Stimulated activated CD8-positive, alpha-beta memory T cell treated with anti-CD3 and anti-CD28 coated beads, Interleukin-15, amount 100 ng/mL, for 48 hours (primary cell): ENCODE results near the gene ALOX12B.

Experiments
- DNase-seq, 2 donors: peaks; one replicate each; pipeline ENCODE4 v3.0.0-alpha.2; 2020; ENCODE audit warnings: low read depth in 2 of 2

Gene ALOX12B

GRCh38 chr17:8087075-8087951 is at the start of gene ALOX12B:
Gene ALOX12B (minus strand): TSS chr17:8087716. CDS start chr17:8087442, 274 bp downstream.
- no peak for DNase-seq

GRCh38 chr17:8133941-8134340 is 46.4 kb upstream of the ALOX12B start:
- DNase-seq: no peak

- no peak for DNase-seq
Observed at GRCh38 chr17:8133399-8133798, 45.9 kb upstream of the ALOX12B start.

- DNase-seq: no peak
Observed at GRCh38 chr17:8131844-8132441, 44.4 kb upstream of the ALOX12B start.

GRCh38 chr17:8128125-8128784 is 40.7 kb upstream of the ALOX12B start:
- no peak for DNase-seq

GRCh38 chr17:8126491-8127066 is 39.1 kb upstream of the ALOX12B start:
- peak; percentile 42 to 47 for DNase-seq

GRCh38 chr17:8125947-8126490 is 38.5 kb upstream of the ALOX12B start:
- no peak for DNase-seq

- DNase-seq: peak; percentile 73 to 79
Observed at GRCh38 chr17:8125154-8125946, 37.8 kb upstream of the ALOX12B start.

GRCh38 chr17:8124350-8125153 is 37.0 kb upstream of the ALOX12B start:
- no peak for DNase-seq

GRCh38 chr17:8123695-8124349 is 36.3 kb upstream of the ALOX12B start, which contains the start of gene HES7:
Gene HES7 (minus strand): TSS chr17:8124106. CDS start chr17:8124084, 22 bp downstream.
- no peak for DNase-seq

GRCh38 chr17:8122924-8123694 is 35.6 kb upstream of the ALOX12B start:
- no peak for DNase-seq

GRCh38 chr17:8122422-8122923 is 35.0 kb upstream of the ALOX12B start:
- DNase-seq: no peak

- DNase-seq: peak; percentile 53 to 63
Observed at GRCh38 chr17:8121681-8122421, 34.3 kb upstream of the ALOX12B start.

GRCh38 chr17:8121407-8121680 is 33.8 kb upstream of the ALOX12B start:
- DNase-seq: no peak

GRCh38 chr17:8120520-8121406 is 33.2 kb upstream of the ALOX12B start:
- peak; percentile 68 to 74 for DNase-seq

GRCh38 chr17:8119581-8120519 is 32.3 kb upstream of the ALOX12B start:
- peak; percentile 76 to 79 for DNase-seq
